NK-92 treated with Interleukin-12 subunit alpha and Interleukin-12 subunit beta, amount 100 ng/mL, for 24 hours (cell line): ENCODE data around the gene PCSK1.

Experiments
- DNase-seq: peaks from one replicate; lab custom pipeline; 2025; lab: John Stamatoyannopoulos, UW

Gene PCSK1

GRCh38 chr5:96433066-96433447 is at the start of gene PCSK1:
PCSK1 (minus strand) TSS chr5:96433248; CDS start chr5:96433042, 206 bp downstream.
- no peak for DNase-seq

GRCh38 chr5:96481867-96482266 is 48.8 kb upstream of the PCSK1 start:
- no peak for DNase-seq

DNA sequence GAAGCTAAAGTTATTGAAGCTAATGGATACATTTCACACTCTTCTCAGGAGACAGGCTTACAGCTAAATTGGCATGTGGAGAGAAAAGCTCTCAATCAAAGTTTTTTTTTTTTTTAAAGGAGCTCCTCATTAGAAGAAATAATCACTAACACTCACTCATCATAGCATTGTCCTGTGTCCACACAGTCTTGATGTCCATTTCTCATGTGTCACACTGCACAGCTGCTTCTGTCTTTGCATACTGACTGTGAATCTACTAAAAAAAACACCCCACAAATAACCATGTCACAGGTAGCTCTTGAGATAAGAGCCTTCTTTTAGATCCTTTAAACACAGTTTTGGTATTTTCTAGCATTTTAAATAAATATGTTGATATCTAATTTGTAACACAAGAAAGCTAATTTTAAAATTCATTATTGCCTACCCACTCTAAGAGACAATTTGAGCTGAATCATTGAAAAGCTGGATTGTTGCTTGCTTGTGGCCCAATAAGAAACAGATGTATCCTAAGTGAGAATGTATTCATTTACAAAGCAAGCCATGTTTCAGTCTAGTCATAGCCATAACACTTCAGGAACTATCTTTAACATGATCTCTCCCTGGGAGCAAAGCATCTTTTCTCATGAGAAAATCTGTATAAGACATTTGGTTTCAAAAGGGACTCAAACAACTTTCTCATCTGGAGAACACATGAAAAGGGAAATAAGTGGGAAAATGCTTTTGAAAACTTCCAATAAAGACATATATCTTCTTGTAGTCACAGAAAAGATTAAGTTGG is 48.1 kb upstream of the PCSK1 start:
- no peak for DNase-seq

DNA sequence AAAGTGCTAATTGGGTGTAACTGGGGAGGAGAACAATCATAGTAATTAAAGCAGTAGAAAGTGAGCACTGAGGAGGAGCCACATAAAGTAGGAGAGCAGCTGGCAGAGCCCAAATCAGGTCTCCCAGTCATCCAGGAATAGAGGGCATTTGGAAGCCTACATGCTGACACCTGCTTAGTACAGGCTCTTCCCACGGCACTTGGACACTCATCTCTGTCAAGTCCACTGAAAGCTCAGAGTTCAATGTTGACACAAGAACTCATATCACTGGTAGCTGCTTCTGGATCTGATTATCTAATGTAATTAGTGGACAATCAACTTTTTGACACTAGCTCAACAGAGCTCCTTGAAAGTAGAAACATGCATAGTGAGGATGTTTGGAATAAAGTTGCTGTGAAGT is 45.9 kb upstream of the PCSK1 start:
- no peak for DNase-seq

DNA sequence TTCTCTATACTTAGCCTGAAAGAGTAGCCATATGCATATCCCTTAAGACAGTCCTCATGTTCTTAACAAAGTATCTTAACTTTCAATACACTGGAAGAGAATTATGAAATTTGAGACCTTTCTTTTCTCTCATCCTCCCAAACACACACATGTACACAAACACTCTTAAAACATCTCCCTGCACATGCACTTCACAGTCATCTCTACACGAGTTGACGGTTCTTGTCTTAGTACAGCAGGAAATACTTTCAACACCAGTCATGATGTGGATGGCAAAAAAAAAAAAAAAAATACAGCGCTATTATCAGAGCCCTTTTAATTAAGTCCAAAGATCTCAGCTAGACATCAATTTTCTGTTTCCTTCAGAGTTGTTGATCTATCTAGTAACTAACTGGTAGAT is 43.6 kb upstream of the PCSK1 start:
- no peak for DNase-seq

- no peak for DNase-seq
These were observed 41.0 kb upstream of the PCSK1 start for GRCh38 chr5:96474073-96474472.

GRCh38 chr5:96473155-96473554 is 40.1 kb upstream of the PCSK1 start:
- DNase-seq, result no peak

GRCh38 chr5:96470785-96471184 is 37.7 kb upstream of the PCSK1 start:
- DNase-seq, result no peak

GRCh38 chr5:96468956-96469355 is 35.9 kb upstream of the PCSK1 start:
- no peak for DNase-seq

DNA sequence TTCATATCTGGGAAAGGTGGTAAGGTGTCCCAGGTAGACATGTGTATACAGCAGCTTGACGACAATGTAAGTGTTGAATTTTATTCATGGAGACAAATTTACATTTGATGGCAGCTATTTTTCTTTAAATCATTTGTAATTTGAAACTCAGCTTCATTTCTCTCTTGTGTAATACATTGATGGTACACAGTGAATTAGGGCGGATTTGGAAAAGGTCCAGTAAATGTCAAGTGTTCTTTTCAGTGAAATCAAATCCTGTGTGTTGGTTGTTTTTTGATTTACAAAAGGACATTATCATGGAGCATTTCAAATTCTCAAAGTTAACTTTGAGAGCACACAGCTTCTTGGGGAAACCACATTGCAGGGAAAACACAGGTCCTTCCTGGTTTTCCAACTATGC is 30.0 kb upstream of the PCSK1 start:
- no peak for DNase-seq

GRCh38 chr5:96459313-96460121 is 26.5 kb upstream of the PCSK1 start:
- DNase-seq, result no peak

DNA sequence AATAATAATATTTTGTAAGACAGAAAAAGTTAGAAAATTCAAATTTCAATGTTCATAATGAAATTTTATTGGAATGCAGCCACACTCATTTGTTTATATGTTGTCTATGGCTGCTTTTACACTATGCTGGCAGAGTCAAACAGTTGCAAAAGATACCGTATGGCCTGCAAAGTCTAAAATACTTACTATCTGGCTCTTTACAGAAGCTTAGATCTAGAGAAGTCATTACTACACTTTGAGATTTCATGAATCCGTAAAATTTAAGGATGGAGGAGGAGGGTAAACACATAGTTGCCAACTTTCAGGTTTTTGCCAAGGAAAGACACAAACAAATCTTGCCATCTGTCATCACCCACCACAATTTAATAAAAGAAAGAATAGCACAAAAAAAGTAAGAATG is 25.1 kb upstream of the PCSK1 start:
- no peak for DNase-seq

- DNase-seq, result no peak
These were observed 22.7 kb upstream of the PCSK1 start for GRCh38 chr5:96455789-96456188.

DNA sequence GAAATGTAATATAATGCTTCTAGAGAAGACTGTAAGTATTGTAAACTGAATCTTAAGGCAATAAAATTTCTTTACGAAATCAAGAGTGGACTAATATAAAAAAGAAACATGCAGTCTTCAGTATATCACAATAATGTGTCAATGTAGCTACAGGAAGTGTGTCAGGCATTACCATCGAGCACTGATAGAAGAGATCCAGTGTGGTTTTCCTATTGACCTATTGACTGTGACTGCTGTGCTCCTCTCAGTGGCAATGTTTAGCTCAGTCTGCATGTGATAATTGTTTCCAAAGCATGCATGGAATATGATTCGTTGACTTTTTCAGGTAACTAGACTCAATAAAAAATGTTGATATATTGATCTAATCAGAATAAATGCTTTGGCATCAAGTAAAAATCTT is 20.3 kb upstream of the PCSK1 start:
- DNase-seq, result no peak

GRCh38 chr5:96447949-96448348 is 14.9 kb upstream of the PCSK1 start:
- DNase-seq, result no peak

GRCh38 chr5:96440185-96440538 is 7.1 kb upstream of the PCSK1 start:
- no peak for DNase-seq

- DNase-seq, result no peak
These were observed 6.6 kb upstream of the PCSK1 start for GRCh38 chr5:96439477-96440184.

DNA sequence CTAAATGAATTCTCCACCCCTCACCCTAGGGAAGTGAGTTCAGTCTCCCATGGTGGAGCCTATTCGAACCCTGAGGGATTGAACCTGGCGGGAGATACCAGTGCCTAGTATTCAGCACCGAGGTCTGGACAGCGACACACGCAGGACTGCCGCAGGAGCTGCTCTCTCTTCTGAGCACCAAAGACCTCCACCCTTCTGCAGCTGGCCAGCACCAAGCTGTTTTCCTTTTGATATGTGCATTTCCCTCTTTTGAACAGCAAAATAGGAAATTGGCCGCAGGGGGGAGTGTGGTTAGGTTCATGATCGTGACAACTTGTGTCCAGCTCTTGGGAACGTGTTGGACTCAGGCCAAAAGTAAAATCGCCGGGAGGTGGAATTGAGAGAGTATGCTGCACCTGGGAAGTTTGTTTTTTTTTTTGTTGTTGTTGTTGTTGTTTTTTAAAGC is 1.2 kb upstream of the PCSK1 start:
- no peak for DNase-seq

GRCh38 chr5:96432216-96433065 is 607 bp downstream of the PCSK1 start:
- no peak for DNase-seq

DNA sequence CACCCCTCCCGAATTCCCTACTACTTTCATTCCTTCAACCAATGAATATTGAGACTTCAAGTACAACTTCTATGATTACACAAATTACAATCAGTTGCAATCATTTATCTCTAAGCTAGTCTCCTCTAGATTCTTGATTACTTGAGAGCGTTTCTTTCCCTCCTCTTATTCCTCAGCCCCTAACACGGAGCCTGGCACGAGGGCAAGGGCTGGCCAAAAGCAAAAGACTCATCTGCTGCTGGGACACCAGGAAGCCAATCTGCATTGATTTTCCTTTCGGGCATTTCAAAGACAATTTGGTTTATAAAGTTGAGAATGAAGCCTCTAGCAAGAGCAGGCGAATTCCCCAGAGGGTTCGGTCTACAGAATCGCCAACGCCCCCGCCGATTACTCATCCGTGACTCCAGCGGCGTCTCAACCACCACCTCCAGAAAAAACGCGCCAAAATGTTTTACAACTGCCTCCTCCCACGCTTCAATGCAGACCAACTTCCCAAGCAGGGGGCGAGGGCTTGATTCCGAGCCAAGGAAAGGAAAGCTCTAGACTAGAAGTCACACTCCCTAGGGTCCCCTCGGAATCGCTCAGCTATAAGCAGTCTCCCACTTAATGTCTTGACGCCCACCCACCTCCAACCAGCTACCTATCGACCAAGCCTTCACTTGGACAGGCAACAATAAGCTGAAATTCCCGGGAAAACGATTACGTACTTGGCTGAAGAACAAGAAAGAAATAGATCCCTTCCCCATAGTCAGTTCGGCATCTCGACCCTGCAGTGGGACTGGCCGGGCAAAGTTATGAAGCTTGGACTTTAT is 1.5 kb downstream of the PCSK1 start:
- DNase-seq, result no peak

DNA sequence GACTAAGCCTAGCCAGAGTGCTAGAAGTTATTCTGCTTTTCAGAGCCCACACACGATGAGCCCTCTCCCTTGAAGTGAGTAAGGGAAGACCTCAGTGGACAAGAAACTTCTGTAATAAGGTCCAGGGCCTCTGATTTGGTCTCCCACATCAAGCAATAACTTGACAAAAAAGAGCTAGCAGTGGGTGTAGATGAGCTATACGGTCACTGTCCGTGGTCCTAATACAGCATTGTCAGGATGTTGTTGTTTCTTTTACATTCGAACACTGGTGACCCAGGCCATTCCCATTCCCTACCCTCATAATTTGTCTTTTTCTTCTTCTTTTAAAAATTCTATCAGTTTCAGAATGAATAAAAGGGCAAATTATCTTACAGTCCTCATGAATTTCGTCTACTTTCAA is 5.2 kb downstream of the PCSK1 start:
- no peak for DNase-seq
